ENCODE measurements around the gene IDS. TPM values are rescaled to one million over a fixed set of nuclear protein-coding genes. Genes with fewer than 3 reads are reported as not detected.
"Not testable (repeated sequence)": the region's sequence is repeated elsewhere in the genome, so short reads cannot be mapped to it uniquely, and the experiment has no call there.

IDS gene
- total and polyA plus RNA-seq, 2 donors (not counting 1 experiment from before 2014, with no cell fraction given), result 36.2 to 65.0 TPM

GRCh38 chrX:149490100-149490499, 15.0 kb downstream of the IDS start:
- H4K20me1 ChIP-seq (ENCODE audit: control insufficient read depth, extremely low read depth, insufficient read depth, low read length), result no peaks in the 10 kb centered on the region
- peaks cover 5% of the 10 kb centered on the region for H3K36me3 ChIP-seq (ENCODE audit: control insufficient read depth, insufficient read depth, low read length)
- no peak overlapping the region for H3K9ac ChIP-seq (ENCODE audit: insufficient read depth, low read length)
- TF ChIP-seq CTCF (conservative IDR thresholded peaks at IDR 0.05 in 1 of 2, IDR thresholded peaks at IDR 0.05 in 1 of 2; ENCODE audit: low read depth in 1 of 2, low read length in 2 of 2), result no peak
- no peak for TF ChIP-seq EZH2 (IDR thresholded peaks at IDR 0.05; ENCODE audit: low read length, missing control alignments)
- no peaks in the 10 kb centered on the region for H3K9me3 ChIP-seq (ENCODE audit: control insufficient read depth, insufficient read depth, low read depth, low read length)
- H3K27ac ChIP-seq (ENCODE audit: insufficient read depth, low read length), result no peak overlapping the region
- no peak overlapping the region for H3K4me3 ChIP-seq (replicated peaks in 1 of 4; ENCODE audit: control extremely low read depth in 1 of 4, insufficient read depth in 1 of 4, low read depth in 3 of 4, low read length in 4 of 4)
- H3K4me1 ChIP-seq (ENCODE audit: control insufficient read depth, extremely low read depth, insufficient read depth, low read length), result peaks cover 2% of the 10 kb centered on the region
- DNase-seq (ENCODE audit: low read depth in 2 of 2), result peak in 1 of 2 donors; percentile 18
- H2AFZ ChIP-seq (ENCODE audit: low read length), result no peak overlapping the region
- H3K27me3 ChIP-seq (ENCODE audit: control insufficient read depth, insufficient read depth, low read length), result no peaks in the 10 kb centered on the region
- H3K79me2 ChIP-seq (ENCODE audit: control insufficient read depth, insufficient read depth, low read length), result no peaks in the 10 kb centered on the region
- H3K4me2 ChIP-seq (ENCODE audit: extremely low read depth, insufficient read depth, low read length), result no peak overlapping the region

GRCh38 chrX:149488411-149489052, 16.6 kb downstream of the IDS start:
- H3K4me1 ChIP-seq (ENCODE audit: control insufficient read depth, extremely low read depth, insufficient read depth, low read length); H4K20me1 ChIP-seq (ENCODE audit: control insufficient read depth, extremely low read depth, insufficient read depth, low read length); H3K36me3 ChIP-seq (ENCODE audit: control insufficient read depth, insufficient read depth, low read length); H2AFZ ChIP-seq (ENCODE audit: low read length); H3K9ac ChIP-seq (ENCODE audit: insufficient read depth, low read length); H3K79me2 ChIP-seq (ENCODE audit: control insufficient read depth, insufficient read depth, low read length); H3K27ac ChIP-seq (ENCODE audit: insufficient read depth, low read length); H3K27me3 ChIP-seq (ENCODE audit: control insufficient read depth, insufficient read depth, low read length); H3K9me3 ChIP-seq (ENCODE audit: control insufficient read depth, insufficient read depth, low read depth, low read length); H3K4me3 ChIP-seq (replicated peaks in 1 of 4; ENCODE audit: control extremely low read depth in 1 of 4, insufficient read depth in 1 of 4, low read depth in 3 of 4, low read length in 4 of 4); DNase-seq (ENCODE audit: low read depth in 2 of 2); H3K4me2 ChIP-seq (ENCODE audit: extremely low read depth, insufficient read depth, low read length): not testable (repeated sequence)

GRCh38 chrX:149488008-149488407, 17.1 kb downstream of the IDS start:
- H4K20me1 ChIP-seq (ENCODE audit: control insufficient read depth, extremely low read depth, insufficient read depth, low read length); H3K4me2 ChIP-seq (ENCODE audit: extremely low read depth, insufficient read depth, low read length); H3K27me3 ChIP-seq (ENCODE audit: control insufficient read depth, insufficient read depth, low read length); H2AFZ ChIP-seq (ENCODE audit: low read length); H3K36me3 ChIP-seq (ENCODE audit: control insufficient read depth, insufficient read depth, low read length); H3K9me3 ChIP-seq (ENCODE audit: control insufficient read depth, insufficient read depth, low read depth, low read length); H3K9ac ChIP-seq (ENCODE audit: insufficient read depth, low read length); H3K79me2 ChIP-seq (ENCODE audit: control insufficient read depth, insufficient read depth, low read length); H3K4me1 ChIP-seq (ENCODE audit: control insufficient read depth, extremely low read depth, insufficient read depth, low read length); H3K4me3 ChIP-seq (replicated peaks in 1 of 4; ENCODE audit: control extremely low read depth in 1 of 4, insufficient read depth in 1 of 4, low read depth in 3 of 4, low read length in 4 of 4); DNase-seq (ENCODE audit: low read depth in 2 of 2); H3K27ac ChIP-seq (ENCODE audit: insufficient read depth, low read length): not testable (repeated sequence)

DNA sequence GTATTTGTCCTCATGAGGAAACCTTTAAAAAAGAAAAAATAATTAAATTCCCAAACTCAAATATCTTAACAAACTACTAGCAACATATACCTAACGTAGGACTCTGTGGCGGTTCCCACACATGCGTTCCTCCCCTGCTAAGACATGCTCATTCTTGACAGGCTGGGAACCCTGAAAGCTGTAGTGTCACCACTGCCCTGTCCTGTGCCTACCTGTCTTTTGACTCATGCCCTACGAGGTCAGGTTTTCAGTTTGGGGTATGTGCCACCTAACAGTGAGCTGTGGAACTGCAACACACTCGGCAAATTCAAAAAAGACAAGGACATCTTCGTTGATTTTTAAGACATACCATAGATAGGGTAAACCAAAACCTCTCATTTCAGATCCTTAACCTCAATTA, 17.8 kb downstream of the IDS start:
- Histone ChIP-seq H4K20me1 (ENCODE audit: control insufficient read depth, extremely low read depth, insufficient read depth, low read length) (no peaks in the 10 kb centered on the region), H3K27me3 (ENCODE audit: control insufficient read depth, insufficient read depth, low read length) (no peaks in the 10 kb centered on the region), H3K9me3 (ENCODE audit: control insufficient read depth, insufficient read depth, low read depth, low read length) (no peaks in the 10 kb centered on the region), H3K27ac (ENCODE audit: insufficient read depth, low read length) (no peak overlapping the region), H3K4me2 (ENCODE audit: extremely low read depth, insufficient read depth, low read length) (no peak overlapping the region), H3K79me2 (ENCODE audit: control insufficient read depth, insufficient read depth, low read length) (no peaks in the 10 kb centered on the region), H3K36me3 (ENCODE audit: control insufficient read depth, insufficient read depth, low read length) (peaks cover 1% of the 10 kb centered on the region), H3K4me1 (ENCODE audit: control insufficient read depth, extremely low read depth, insufficient read depth, low read length) (no peaks in the 10 kb centered on the region), H2AFZ (ENCODE audit: low read length) (no peak overlapping the region), H3K4me3 (replicated peaks in 1 of 4; ENCODE audit: control extremely low read depth in 1 of 4, insufficient read depth in 1 of 4, low read depth in 3 of 4, low read length in 4 of 4) (no peak overlapping the region), H3K9ac (ENCODE audit: insufficient read depth, low read length) (no peak overlapping the region)
- no peak for TF ChIP-seq EZH2 (IDR thresholded peaks at IDR 0.05; ENCODE audit: low read length, missing control alignments)
- TF ChIP-seq CTCF (conservative IDR thresholded peaks at IDR 0.05 in 1 of 2, IDR thresholded peaks at IDR 0.05 in 1 of 2; ENCODE audit: low read depth in 1 of 2, low read length in 2 of 2), result peak in 1 of 2 donors; percentile 19
- no peak for DNase-seq (ENCODE audit: low read depth in 2 of 2)
